LNCAP (cell line): ENCODE measurements around the gene MAGI2.

Source experiments
- TF ChIP-seq, protein P1 (sequence below): fragments of 450-650 bp; IDR thresholded peaks from 2 replicates; pipeline ENCODE4 v1.5.1; 2017; ENCODE audit warnings: mild to moderate bottlenecking

Gene MAGI2

DNA sequence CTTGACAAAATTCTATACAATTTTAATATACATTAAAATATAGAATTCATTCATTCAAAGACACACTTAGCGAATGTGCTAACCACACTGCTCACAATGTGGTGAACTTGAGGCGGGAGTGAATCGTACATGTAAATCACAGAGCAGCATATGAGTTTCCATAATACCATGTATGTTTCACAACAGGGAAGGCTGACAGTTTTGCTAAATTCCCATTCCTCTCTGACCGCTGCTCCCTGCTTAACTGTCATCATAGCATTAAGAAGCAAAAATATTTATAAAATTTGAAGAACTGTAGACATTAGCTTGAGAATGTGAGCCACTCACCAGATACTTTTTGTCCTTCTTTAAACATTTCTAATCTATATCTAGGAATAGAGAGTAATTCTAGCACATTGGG is 763.3 kb downstream of the MAGI2 start:
- TF ChIP-seq, protein P1, sequence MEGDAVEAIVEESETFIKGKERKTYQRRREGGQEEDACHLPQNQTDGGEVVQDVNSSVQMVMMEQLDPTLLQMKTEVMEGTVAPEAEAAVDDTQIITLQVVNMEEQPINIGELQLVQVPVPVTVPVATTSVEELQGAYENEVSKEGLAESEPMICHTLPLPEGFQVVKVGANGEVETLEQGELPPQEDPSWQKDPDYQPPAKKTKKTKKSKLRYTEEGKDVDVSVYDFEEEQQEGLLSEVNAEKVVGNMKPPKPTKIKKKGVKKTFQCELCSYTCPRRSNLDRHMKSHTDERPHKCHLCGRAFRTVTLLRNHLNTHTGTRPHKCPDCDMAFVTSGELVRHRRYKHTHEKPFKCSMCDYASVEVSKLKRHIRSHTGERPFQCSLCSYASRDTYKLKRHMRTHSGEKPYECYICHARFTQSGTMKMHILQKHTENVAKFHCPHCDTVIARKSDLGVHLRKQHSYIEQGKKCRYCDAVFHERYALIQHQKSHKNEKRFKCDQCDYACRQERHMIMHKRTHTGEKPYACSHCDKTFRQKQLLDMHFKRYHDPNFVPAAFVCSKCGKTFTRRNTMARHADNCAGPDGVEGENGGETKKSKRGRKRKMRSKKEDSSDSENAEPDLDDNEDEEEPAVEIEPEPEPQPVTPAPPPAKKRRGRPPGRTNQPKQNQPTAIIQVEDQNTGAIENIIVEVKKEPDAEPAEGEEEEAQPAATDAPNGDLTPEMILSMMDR = no peak

DNA sequence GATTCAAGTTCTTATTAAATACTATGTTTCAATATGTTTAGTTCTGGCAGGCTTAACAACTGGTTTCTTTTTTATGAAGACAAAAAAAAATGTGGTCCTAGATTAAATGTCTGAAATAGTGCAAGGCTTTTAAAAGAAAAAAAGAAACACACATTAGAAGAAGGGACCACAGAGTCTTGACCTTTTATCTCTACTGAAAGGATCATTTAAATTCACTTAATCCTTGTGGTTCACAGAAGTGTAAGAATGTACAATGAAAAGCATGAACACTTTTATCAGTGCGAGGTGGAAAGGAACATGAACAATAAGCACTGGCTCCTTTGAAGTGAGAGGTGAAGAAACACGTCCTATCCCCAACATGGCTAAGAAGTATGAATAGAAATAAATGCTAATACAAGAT is 765.1 kb downstream of the MAGI2 start:
- TF ChIP-seq, protein P1 = no peak

DNA sequence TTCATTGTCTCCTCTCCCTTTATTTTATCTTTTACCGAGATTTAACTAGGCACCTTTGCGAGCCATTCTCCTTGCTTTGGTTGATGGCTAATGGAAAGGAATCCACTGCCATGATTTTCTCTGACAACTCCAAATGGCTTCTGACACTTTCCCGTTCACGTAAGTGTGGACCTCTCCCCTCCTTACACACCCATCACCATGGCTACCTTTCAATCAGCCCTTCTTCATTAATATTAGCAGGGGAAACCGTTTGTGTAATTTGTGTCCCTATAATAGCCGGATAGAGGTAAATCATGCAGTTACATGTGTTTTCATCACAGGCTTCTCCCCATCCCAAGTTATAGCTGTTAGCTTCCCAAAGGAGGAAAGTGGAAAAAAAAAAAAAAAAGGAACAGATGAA is 767.3 kb downstream of the MAGI2 start:
- TF ChIP-seq, protein P1 = no peak

DNA sequence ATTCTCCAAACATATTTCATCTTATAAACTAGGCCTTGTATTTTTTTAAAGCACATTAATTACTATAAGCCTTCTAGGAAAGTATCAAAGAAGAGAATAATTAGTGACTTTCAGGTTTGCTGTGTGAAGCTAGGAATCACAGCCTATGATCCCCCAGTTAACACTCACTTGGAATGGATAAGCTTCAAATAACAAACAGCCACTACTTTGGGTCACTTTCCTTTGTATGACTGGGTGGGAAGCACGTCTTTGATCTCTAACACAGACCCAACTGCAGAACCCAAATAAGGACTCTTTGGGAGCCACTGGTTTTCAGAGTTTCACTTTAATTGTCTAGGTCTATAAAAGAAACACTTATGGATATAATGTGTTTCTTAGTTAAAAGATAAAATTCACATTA is 769.3 kb downstream of the MAGI2 start:
- TF ChIP-seq, protein P1 = no peak

DNA sequence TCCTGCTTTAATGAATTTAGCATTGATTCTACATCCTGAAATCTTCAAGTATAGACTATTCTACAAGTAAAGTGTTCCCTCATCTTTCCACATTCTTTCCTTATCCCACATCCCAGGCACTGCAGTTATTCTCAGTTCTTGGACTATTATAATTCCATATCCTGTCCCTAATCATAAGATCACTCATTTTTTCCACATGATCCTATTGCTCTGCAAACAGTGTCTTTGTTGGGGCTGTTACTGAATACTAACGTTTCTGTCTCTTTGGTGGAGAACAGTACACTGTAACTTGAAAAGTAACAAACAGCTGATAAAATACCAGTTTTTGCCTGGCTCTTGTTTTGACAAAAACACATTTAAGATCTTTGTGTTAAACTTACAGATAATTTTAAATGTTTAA is 769.9 kb downstream of the MAGI2 start:
- TF ChIP-seq, protein P1 = no peak

DNA sequence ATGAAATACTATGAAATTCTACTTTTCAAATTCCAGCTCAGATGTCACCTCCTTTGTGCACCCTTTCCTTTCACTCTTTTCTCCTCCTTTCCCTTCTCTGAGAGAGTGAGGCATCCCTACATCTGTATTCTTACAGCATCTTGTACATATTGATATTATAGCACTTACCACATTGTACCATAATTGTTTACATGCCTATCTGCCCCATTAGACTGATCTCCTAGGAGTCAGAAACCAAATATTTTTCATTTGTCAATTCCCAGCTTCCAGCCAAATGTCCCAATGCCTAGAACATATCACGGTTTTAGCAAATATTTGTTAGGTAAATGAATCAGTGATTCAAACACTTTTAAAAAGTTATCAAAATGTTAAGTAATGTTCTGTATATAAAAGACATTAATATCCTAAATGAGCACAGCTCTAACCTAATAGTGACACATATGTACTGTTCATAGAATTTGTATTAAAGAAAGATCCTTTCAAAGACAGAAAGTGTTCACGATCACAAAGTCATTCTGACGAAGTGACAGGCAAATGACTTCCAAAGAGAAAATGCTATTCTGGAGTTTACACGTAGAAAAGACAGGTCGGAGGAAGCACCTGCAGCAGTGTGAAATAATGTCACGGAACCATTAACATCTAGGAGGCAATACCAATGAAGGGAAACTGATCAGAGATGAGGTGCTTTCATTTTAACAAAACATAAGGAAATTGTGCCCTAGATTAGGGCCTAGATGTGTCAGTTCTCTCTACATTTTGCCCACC is 774.2 kb downstream of the MAGI2 start:
- TF ChIP-seq, protein P1 = no peak

DNA sequence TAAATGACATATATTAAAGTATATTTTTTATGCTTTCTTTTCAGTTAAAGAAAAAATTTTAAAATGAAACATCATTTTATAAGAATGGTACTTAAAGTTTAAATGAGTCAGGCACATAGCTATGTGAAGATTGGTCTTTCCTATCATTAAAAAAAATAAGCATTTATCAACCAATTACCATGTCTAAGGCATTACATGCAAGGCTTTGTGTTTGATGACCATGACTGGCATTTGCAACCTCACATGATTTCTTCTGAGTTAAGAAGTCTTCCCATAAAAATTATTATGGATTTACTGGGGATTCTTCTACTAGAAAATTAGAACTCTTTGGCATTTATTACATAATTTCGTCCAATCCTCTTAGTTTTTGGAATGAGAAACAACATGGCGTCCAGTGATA is 776.1 kb downstream of the MAGI2 start:
- TF ChIP-seq, protein P1 = no peak

DNA sequence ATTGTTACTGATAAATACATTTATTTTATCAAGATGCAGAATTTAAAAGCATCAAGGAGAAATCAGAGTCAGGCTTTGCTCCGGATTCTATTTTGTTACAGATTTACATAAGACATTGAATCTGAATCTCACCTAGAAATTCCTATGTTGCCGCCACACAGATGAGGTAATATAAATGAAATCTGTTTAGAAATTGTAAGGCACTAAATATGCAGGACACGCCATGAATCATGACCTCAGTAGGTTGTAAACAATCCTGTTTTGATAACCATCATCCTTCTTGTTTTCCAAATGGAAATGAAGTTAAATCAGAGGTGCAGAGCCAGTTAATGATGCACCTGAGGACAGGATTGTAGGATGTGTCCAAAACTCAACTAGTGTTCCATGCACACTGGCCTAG is 778.0 kb downstream of the MAGI2 start:
- TF ChIP-seq, protein P1 = no peak
